HL-60 (cell line): ENCODE measurements around the gene CPT1C.

Source experiments
- DNase-seq, 2 experiments: peaks; one replicate each; pipeline ENCODE4 v3.0.0-alpha.2; 2010 to 2020; ENCODE audit warnings: low read depth in 1 of 2, low spot score in 1 of 2
- H3K27ac ChIP-seq: fragments of 250-450 bp; sonication (Bioruptor Pico); replicated peaks from 2 replicates; pipeline ENCODE4 v1.5.1; 2020; ENCODE audit warnings: mild to moderate bottlenecking, moderate library complexity
- H3K27me3 ChIP-seq: fragments of 250-450 bp; sonication (Bioruptor Pico); 2 replicates; pipeline ENCODE4 v1.5.1; 2021; ENCODE audit warnings: mild to moderate bottlenecking, moderate library complexity; ENCODE audit not compliant: insufficient read depth, poor library complexity, severe bottlenecking
- H3K4me3 ChIP-seq: replicated peaks from 2 replicates; pipeline ENCODE4 v1.5.1; 2011; ENCODE audit warnings: mild to moderate bottlenecking, control low read depth, low read length; ENCODE audit not compliant: insufficient read depth
- CTCF ChIP-seq: IDR thresholded peaks from one replicate; pipeline ENCODE4 v1.5.1; 2011; ENCODE audit warnings: low read length, control low read depth, inconsistent platforms; ENCODE audit not compliant: insufficient read depth
- GABPA ChIP-seq: IDR thresholded peaks from 2 replicates; pipeline ENCODE4 v1.6.1; 2012; ENCODE audit warnings: low read depth
- POLR2AphosphoS5 ChIP-seq: IDR thresholded peaks from 2 replicates; pipeline ENCODE4 v1.6.1; 2012; ENCODE audit warnings: low read depth
- REST ChIP-seq: IDR thresholded peaks from 2 replicates; pipeline ENCODE4 v1.6.1; 2012; ENCODE audit warnings: low read depth; ENCODE audit not compliant: insufficient replicate concordance
- SPI1 ChIP-seq: IDR thresholded peaks from 2 replicates; pipeline ENCODE4 v1.6.1; 2012; ENCODE audit warnings: low read depth, mild to moderate bottlenecking, borderline replicate concordance
- microRNA-seq: library from miRNA; unstranded; fragments of <30 nt; microRNA quantifications from one replicate; pipeline ENCODE4, GENCODE V29; 2018

CPT1C gene

GRCh38 chr19:49761625-49762311, 70.9 kb downstream of the CPT1C start:
- no peak overlapping the region for H3K27ac ChIP-seq
- TF ChIP-seq SPI1 (no peak), CTCF (no peak), GABPA (no peak), REST (no peak), POLR2AphosphoS5 (no peak)
- DNase-seq = no peak
- no peak overlapping the region for H3K4me3 ChIP-seq
- H3K27me3 ChIP-seq = no peaks in the 10 kb centered on the region

GRCh38 chr19:49763230-49763629, 72.3 kb downstream of the CPT1C start, which contains the start of gene TSKS:
TSKS (minus strand) TSS chr19:49763306; CDS start chr19:49763247, 59 bp downstream.
- no peak within 1 kb of the TSS for H3K4me3 ChIP-seq
- DNase-seq = no peak
- TF ChIP-seq POLR2AphosphoS5 (no peak), SPI1 (no peak), GABPA (no peak), REST (no peak), CTCF (no peak)
- no peak within 1 kb of the TSS for H3K27ac ChIP-seq
- H3K27me3 ChIP-seq = no peaks in the 10 kb centered on the region

Small RNAs within 50 kb of the gene (microRNA-seq; reads per million reads assigned to microRNA genes)
- gene MIR5088 = 0.90 reads per million
